HEK293 (cell line): ENCODE data around the gene ZNF189.

Experiments used
- CTCF ChIA-PET: fragments of 350-600 bp; formaldehyde crosslinking; extraction: SDS; loops from one replicate; lab custom pipeline; 2021; ENCODE audit warnings: antibody characterized with exemption; lab: Yijun Ruan, JAX
- POLR2A ChIA-PET: fragments of 300-600 bp; formaldehyde crosslinking; extraction: SDS; loops from one replicate; lab custom pipeline; 2020; ENCODE audit warnings: antibody characterized with exemption, inconsistent platforms; lab: Yijun Ruan, JAX
- H3K27ac ChIP-seq: fragments of 200-500 bp; sonication (Bioruptor generic); 2 replicates; pipeline ENCODE4 v1.5.1; 2014; ENCODE audit warnings: low read depth, low read length, control low read depth, inconsistent platforms; ENCODE audit errors: extremely low read depth
- H3K36me3 ChIP-seq, 2 experiments: fragments of 200-500 bp in 1 of 2; sonication (Bioruptor generic) in 1 of 2; 1 replicate in 1 of 2; 2 replicates in 1 of 2; pipeline ENCODE4 v1.5.1; 2014 to 2017; ENCODE audit warnings: inconsistent platforms in 2 of 2, low read length in 2 of 2; ENCODE audit not compliant: control insufficient read depth in 2 of 2, insufficient read depth in 1 of 2
- H3K4me1 ChIP-seq: fragments of 200-500 bp; sonication (Bioruptor generic); 2 replicates; pipeline ENCODE4 v1.5.1; 2014; ENCODE audit warnings: mild to moderate bottlenecking, low read length, inconsistent platforms; ENCODE audit not compliant: control insufficient read depth, insufficient read depth
- H3K4me3 ChIP-seq: 2 replicates; pipeline ENCODE4 v1.5.1; 2011; ENCODE audit warnings: low read depth, mild to moderate bottlenecking, control low read depth, low read length, moderate library complexity
- H3K9me3 ChIP-seq: fragments of 200-500 bp; sonication (Bioruptor generic); 2 replicates; pipeline ENCODE4 v1.5.1; 2014; ENCODE audit warnings: low read depth, low read length, inconsistent platforms; ENCODE audit not compliant: control insufficient read depth, insufficient read depth
- BCL6B ChIP-seq: fragments of 450-650 bp; formaldehyde crosslinking; IDR thresholded peaks from 2 replicates; pipeline ENCODE4 v1.5.1; 2017; ENCODE audit warnings: missing biosample characterization, missing genetic modification characterization
- PBX3 ChIP-seq: sonication (generic); formaldehyde crosslinking; IDR thresholded peaks from 2 replicates; pipeline ENCODE4 v1.8.1; 2022; ENCODE audit warnings: mild to moderate bottlenecking, moderate library complexity, missing genetic modification reagents
- TRIM28 ChIP-seq: IDR thresholded peaks from 2 replicates; pipeline ENCODE4 v1.6.1; 2011; ENCODE audit warnings: low read length, control low read depth, borderline replicate concordance
- ZBTB11 ChIP-seq: fragments of 450-650 bp; formaldehyde crosslinking; conservative IDR thresholded peaks from 2 replicates; pipeline ENCODE4 v1.5.1; 2016; ENCODE audit warnings: low read depth, missing biosample characterization, missing genetic modification characterization
- ZFP41 ChIP-seq: fragments of 450-650 bp; formaldehyde crosslinking; IDR thresholded peaks from 2 replicates; pipeline ENCODE4 v1.5.1; 2016; ENCODE audit warnings: missing biosample characterization, missing genetic modification characterization, borderline replicate concordance
- ZIC2 ChIP-seq: fragments of 450-650 bp; formaldehyde crosslinking; IDR thresholded peaks from 2 replicates; pipeline ENCODE4 v1.5.1; 2016; ENCODE audit warnings: missing biosample characterization, missing genetic modification characterization
- ZNF114 ChIP-seq: fragments of 450-650 bp; formaldehyde crosslinking; IDR thresholded peaks from 2 replicates; pipeline ENCODE4 v1.5.0; 2017; ENCODE audit warnings: missing biosample characterization, missing genetic modification characterization
- ZNF311 ChIP-seq: fragments of 450-650 bp; formaldehyde crosslinking; IDR thresholded peaks from 2 replicates; pipeline ENCODE4 v1.5.1; 2017; ENCODE audit warnings: missing biosample characterization, missing genetic modification characterization, borderline replicate concordance
- ZNF354C ChIP-seq: fragments of 450-650 bp; formaldehyde crosslinking; IDR thresholded peaks from 2 replicates; pipeline ENCODE4 v1.5.1; 2016; ENCODE audit warnings: missing biosample characterization, missing genetic modification characterization, low read depth, borderline replicate concordance
- ZNF423 ChIP-seq: fragments of 450-650 bp; formaldehyde crosslinking; IDR thresholded peaks from 2 replicates; pipeline ENCODE4 v1.5.1; 2016; ENCODE audit warnings: missing biosample characterization, missing genetic modification characterization
- ZNF426 ChIP-seq: fragments of 450-650 bp; formaldehyde crosslinking; IDR thresholded peaks from 2 replicates; pipeline ENCODE4 v1.5.1; 2017; ENCODE audit warnings: missing biosample characterization, missing genetic modification characterization, mild to moderate bottlenecking, inconsistent platforms, moderate library complexity
- ZNF530 ChIP-seq: fragments of 450-650 bp; formaldehyde crosslinking; IDR thresholded peaks from 2 replicates; pipeline ENCODE4 v1.5.1; 2016; ENCODE audit warnings: low read depth, missing biosample characterization, missing genetic modification characterization
- ZNF585B ChIP-seq: fragments of 450-650 bp; formaldehyde crosslinking; IDR thresholded peaks from 2 replicates; pipeline ENCODE4 v1.5.1; 2016; ENCODE audit warnings: missing biosample characterization, missing genetic modification characterization
- ZNF626 ChIP-seq: fragments of 450-650 bp; sonication (Bioruptor Pico); formaldehyde crosslinking; IDR thresholded peaks from 2 replicates; pipeline ENCODE4 v1.5.1; 2018; ENCODE audit warnings: missing biosample characterization, missing genetic modification characterization, inconsistent platforms
- ZNF658 ChIP-seq: fragments of 450-650 bp; formaldehyde crosslinking; IDR thresholded peaks from 2 replicates; pipeline ENCODE4; 2016; ENCODE audit warnings: missing biosample characterization, missing genetic modification characterization
- ZNF664 ChIP-seq: fragments of 450-650 bp; formaldehyde crosslinking; IDR thresholded peaks from 2 replicates; pipeline ENCODE4 v1.5.1; 2016; ENCODE audit warnings: missing biosample characterization, missing genetic modification characterization
- ZNF692 ChIP-seq: fragments of 450-650 bp; formaldehyde crosslinking; IDR thresholded peaks from 2 replicates; pipeline ENCODE4 v1.5.1; 2016; ENCODE audit warnings: missing biosample characterization, missing genetic modification characterization
- ZNF704 ChIP-seq: fragments of 450-650 bp; formaldehyde crosslinking; IDR thresholded peaks from 2 replicates; pipeline ENCODE4 v1.5.1; 2016; ENCODE audit warnings: missing biosample characterization, missing genetic modification characterization
- ZNF768 ChIP-seq: fragments of 450-650 bp; formaldehyde crosslinking; IDR thresholded peaks from 2 replicates; pipeline ENCODE4 v1.5.1; 2018; ENCODE audit warnings: missing biosample characterization, mild to moderate bottlenecking, missing genetic modification characterization
- ZNF791 ChIP-seq: fragments of 450-650 bp; formaldehyde crosslinking; IDR thresholded peaks from 2 replicates; pipeline ENCODE4 v1.5.1; 2016; ENCODE audit warnings: missing biosample characterization, missing genetic modification characterization
- ZNF843 ChIP-seq: fragments of 450-650 bp; formaldehyde crosslinking; IDR thresholded peaks from 2 replicates; pipeline ENCODE4 v1.5.1; 2016; ENCODE audit warnings: missing biosample characterization, missing genetic modification characterization
- ZSCAN5A ChIP-seq: fragments of 450-650 bp; formaldehyde crosslinking; IDR thresholded peaks from 2 replicates; pipeline ENCODE4 v1.5.1; 2016; ENCODE audit warnings: missing biosample characterization, missing genetic modification characterization

The ZNF189 gene

GRCh38 chr9:101415578-101415977, 16.9 kb downstream of the ZNF189 start:
- POLR2A ChIA-PET = no interaction called here
- no peaks in the 10 kb centered on the region for H3K4me1 ChIP-seq
- H3K27ac ChIP-seq = no peak overlapping the region
- H3K36me3 ChIP-seq = no peaks in the 10 kb centered on the region
- TF ChIP-seq TRIM28 = no peak
- no peak for TF ChIP-seq ZNF658 (tag by site-specific recombination)
- TF ChIP-seq ZBTB11 = no peak
- TF ChIP-seq ZNF530 (tag by site-specific recombination) = no peak
- no peak for TF ChIP-seq ZNF704
- no peak for TF ChIP-seq ZNF692
- no peak for TF ChIP-seq ZNF585B (tag by site-specific recombination)
- TF ChIP-seq PBX3 (CRISPR knock-in tag) = no peak
- TF ChIP-seq ZNF114 = no peak
- TF ChIP-seq ZNF354C (tag by site-specific recombination) = no peak
- TF ChIP-seq ZFP41 = no peak
- TF ChIP-seq ZSCAN5A (tag by site-specific recombination) = no peak
- TF ChIP-seq ZNF791 (tag by site-specific recombination) = no peak
- no peak for TF ChIP-seq ZNF423 (tag by site-specific recombination)
- TF ChIP-seq ZNF626 (tag by site-specific recombination) = no peak
- TF ChIP-seq BCL6B (tag by site-specific recombination) = no peak
- no peaks in the 10 kb centered on the region for H3K9me3 ChIP-seq
- no peak overlapping the region for H3K4me3 ChIP-seq
- CTCF ChIA-PET = no interaction called here

- H3K4me1 ChIP-seq = no peaks in the 10 kb centered on the region
- H3K4me3 ChIP-seq = no peak overlapping the region
- TF ChIP-seq ZNF311 = no peak
- TF ChIP-seq ZNF843 (tag by site-specific recombination) = no peak
- TF ChIP-seq ZNF626 (tag by site-specific recombination) = no peak
- TF ChIP-seq ZNF664 (tag by site-specific recombination) = no peak
- no peak for TF ChIP-seq ZSCAN5A (tag by site-specific recombination)
- no peak for TF ChIP-seq ZNF426 (tag by site-specific recombination)
- TF ChIP-seq ZNF768 (tag by site-specific recombination) = no peak
- no peak for TF ChIP-seq ZIC2
- no peaks in the 10 kb centered on the region for H3K9me3 ChIP-seq
- CTCF ChIA-PET = no interaction called here
- POLR2A ChIA-PET = no interaction called here
- no peaks in the 10 kb centered on the region for H3K36me3 ChIP-seq
- no peak overlapping the region for H3K27ac ChIP-seq
Measured at GRCh38 chr9:101417389-101417788, 18.7 kb downstream of the ZNF189 start.
